K562 (cell line): ENCODE data around the gene AGBL1.

Experiments used
- CHD2 ChIP-seq: IDR thresholded peaks from 2 replicates; pipeline ENCODE4 v1.6.1; 2011; ENCODE audit warnings: low read depth, low read length
- CTCF ChIP-seq, 3 experiments: IDR thresholded peaks in 2 of 3; conservative IDR thresholded peaks in 1 of 3; 2 replicates each; pipeline ENCODE4 v1.5.1; 2011 to 2012; ENCODE audit warnings: low read length in 3 of 3, mild to moderate bottlenecking in 3 of 3, control low read depth in 2 of 3, improper control_type of control experiment in 1 of 3, inconsistent platforms in 1 of 3, low read depth in 1 of 3, mixed read lengths in 1 of 3, moderate library complexity in 1 of 3; ENCODE audit not compliant: insufficient read depth in 2 of 3
- IRF9 ChIP-seq: fragments of 450-650 bp; IDR thresholded peaks from 2 replicates; pipeline ENCODE4 v1.6.1; 2016; ENCODE audit warnings: missing biosample characterization, missing genetic modification characterization
- KAT7 ChIP-seq: sonication (generic); formaldehyde crosslinking; IDR thresholded peaks from 2 replicates; pipeline ENCODE4 v1.8.0; 2022; ENCODE audit warnings: missing genetic modification reagents, mild to moderate bottlenecking, borderline replicate concordance
- MXI1 ChIP-seq: IDR thresholded peaks from 2 replicates; pipeline ENCODE4 v1.6.1; 2011; ENCODE audit warnings: low read depth, mild to moderate bottlenecking, improper control_type of control experiment, low read length
- MYC ChIP-seq, 2 experiments: fragments of 250-450 bp in 1 of 2; sonication (Bioruptor Pico) in 1 of 2; IDR thresholded peaks; 2 replicates each; pipeline versions ENCODE4 v1.5.1 to v1.6.1; 2012 to 2021; ENCODE audit warnings: low read depth in 2 of 2, borderline replicate concordance in 1 of 2, improper control_type of control experiment in 1 of 2, low read length in 1 of 2, mild to moderate bottlenecking in 1 of 2, moderate library complexity in 1 of 2
- SMAD3 ChIP-seq: fragments of 450-650 bp; formaldehyde crosslinking; conservative IDR thresholded peaks from 2 replicates; pipeline ENCODE4 v1.4.0; 2020; ENCODE audit warnings: mild to moderate bottlenecking
- ZBTB17 ChIP-seq: fragments of 450-650 bp; formaldehyde crosslinking; IDR thresholded peaks from 2 replicates; pipeline ENCODE4 v1.4.0; 2020; ENCODE audit warnings: mild to moderate bottlenecking
- ZNF121 ChIP-seq: sonication (generic); formaldehyde crosslinking; conservative IDR thresholded peaks from 2 replicates; pipeline ENCODE4 v1.8.0; 2022; ENCODE audit warnings: missing genetic modification reagents
- ZZZ3 ChIP-seq: fragments of 450-650 bp; IDR thresholded peaks from 2 replicates; pipeline ENCODE4 v1.6.1; 2016; ENCODE audit warnings: antibody characterized with exemption, mild to moderate bottlenecking, moderate library complexity
- TF ChIP-seq, protein P1 (sequence below): sonication (generic); formaldehyde crosslinking; IDR thresholded peaks from 2 replicates; pipeline ENCODE4 v1.8.1; 2022; ENCODE audit warnings: missing genetic modification reagents
- TF ChIP-seq, protein P2 (sequence below), 2 experiments: IDR thresholded peaks; 2 replicates each; pipeline ENCODE4 v1.6.1; 2011; ENCODE audit warnings: borderline replicate concordance in 1 of 2, control low read depth in 1 of 2, low read depth in 1 of 2, low read length in 1 of 2, mild to moderate bottlenecking in 1 of 2, mixed read lengths in 1 of 2, moderate library complexity in 1 of 2; ENCODE audit not compliant: insufficient read depth in 1 of 2, insufficient read length in 1 of 2, poor library complexity in 1 of 2, severe bottlenecking in 1 of 2; ENCODE audit errors: extremely low read depth in 1 of 2

DNA sequence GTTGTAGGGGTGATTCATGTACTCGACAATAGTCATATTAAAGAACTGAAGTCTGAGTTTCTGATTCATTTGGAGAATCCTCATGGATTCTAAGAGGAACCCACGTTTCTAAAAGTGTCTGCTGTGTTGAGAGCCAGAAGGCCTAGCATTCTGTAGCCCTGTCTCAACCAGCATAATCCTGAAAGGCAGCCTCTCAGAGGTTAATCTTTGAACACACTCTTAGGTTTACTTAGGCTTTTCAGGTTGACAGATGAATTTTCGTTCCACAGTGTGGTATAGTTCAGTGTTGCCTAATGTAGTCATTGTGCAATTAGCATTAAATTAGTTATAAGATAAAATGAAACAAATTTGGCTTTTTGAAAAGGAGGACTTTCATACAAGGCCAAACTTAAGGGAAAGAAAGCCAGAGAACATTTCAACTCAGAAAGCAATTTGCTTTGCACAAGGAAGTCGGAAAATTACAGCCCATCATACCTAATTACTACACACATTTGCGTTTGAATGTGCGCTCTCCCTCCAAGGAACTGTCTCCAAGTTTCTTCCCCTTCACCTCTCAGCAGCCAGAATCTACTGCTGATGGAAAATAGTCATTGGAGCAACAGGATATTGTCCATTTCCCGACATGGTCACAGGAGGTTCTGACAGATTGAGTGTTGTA lies 42.0 kb downstream of the AGBL1 start:
- TF ChIP-seq ZNF121 (CRISPR knock-in tag) (no peak), MXI1 (no peak), ZZZ3 (no peak), ZBTB17 (CRISPR knock-in tag) (no peak), CTCF (IDR thresholded peaks at IDR 0.05 in 2 of 3, conservative IDR thresholded peaks at IDR 0.05 in 1 of 3; ENCODE audit: insufficient read depth in 2 of 3, low read depth in 1 of 3, low read length in 3 of 3) (no peak), SMAD3 (CRISPR knock-in tag) (no peak), KAT7 (CRISPR knock-in tag) (no peak), MYC (IDR thresholded peaks at IDR 0.05; ENCODE audit: low read depth, low read length) (no peak), MYC (CRISPR knock-in tag; IDR thresholded peaks at IDR 0.05; ENCODE audit: borderline replicate concordance, low read depth) (no peak), IRF9 (tag) (no peak), CHD2 (no peak)
- TF ChIP-seq, protein P1, sequence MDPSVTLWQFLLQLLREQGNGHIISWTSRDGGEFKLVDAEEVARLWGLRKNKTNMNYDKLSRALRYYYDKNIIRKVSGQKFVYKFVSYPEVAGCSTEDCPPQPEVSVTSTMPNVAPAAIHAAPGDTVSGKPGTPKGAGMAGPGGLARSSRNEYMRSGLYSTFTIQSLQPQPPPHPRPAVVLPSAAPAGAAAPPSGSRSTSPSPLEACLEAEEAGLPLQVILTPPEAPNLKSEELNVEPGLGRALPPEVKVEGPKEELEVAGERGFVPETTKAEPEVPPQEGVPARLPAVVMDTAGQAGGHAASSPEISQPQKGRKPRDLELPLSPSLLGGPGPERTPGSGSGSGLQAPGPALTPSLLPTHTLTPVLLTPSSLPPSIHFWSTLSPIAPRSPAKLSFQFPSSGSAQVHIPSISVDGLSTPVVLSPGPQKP (CRISPR knock-in tag) = no peak
- TF ChIP-seq, protein P2, sequence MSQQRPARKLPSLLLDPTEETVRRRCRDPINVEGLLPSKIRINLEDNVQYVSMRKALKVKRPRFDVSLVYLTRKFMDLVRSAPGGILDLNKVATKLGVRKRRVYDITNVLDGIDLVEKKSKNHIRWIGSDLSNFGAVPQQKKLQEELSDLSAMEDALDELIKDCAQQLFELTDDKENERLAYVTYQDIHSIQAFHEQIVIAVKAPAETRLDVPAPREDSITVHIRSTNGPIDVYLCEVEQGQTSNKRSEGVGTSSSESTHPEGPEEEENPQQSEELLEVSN (IDR thresholded peaks at IDR 0.05; ENCODE audit: borderline replicate concordance in 1 of 2, extremely low read depth in 1 of 2, insufficient read depth in 1 of 2, insufficient read length in 1 of 2, low read depth in 1 of 2, low read length in 1 of 2, poor library complexity in 1 of 2, severe bottlenecking in 1 of 2) = no peak
